GM11168 (cell line): ENCODE data around the gene OPRL1.

ENCODE experiments used
- in situ Hi-C: fragments of 300-500 bp; cut with MboI; formaldehyde crosslinking; loops from one replicate; pipeline ENCODE4 v1.12.0; 2022; ENCODE audit warnings: low sequenced_read_pairs; ENCODE audit not compliant: unreplicated experiment

Gene OPRL1

DNA sequence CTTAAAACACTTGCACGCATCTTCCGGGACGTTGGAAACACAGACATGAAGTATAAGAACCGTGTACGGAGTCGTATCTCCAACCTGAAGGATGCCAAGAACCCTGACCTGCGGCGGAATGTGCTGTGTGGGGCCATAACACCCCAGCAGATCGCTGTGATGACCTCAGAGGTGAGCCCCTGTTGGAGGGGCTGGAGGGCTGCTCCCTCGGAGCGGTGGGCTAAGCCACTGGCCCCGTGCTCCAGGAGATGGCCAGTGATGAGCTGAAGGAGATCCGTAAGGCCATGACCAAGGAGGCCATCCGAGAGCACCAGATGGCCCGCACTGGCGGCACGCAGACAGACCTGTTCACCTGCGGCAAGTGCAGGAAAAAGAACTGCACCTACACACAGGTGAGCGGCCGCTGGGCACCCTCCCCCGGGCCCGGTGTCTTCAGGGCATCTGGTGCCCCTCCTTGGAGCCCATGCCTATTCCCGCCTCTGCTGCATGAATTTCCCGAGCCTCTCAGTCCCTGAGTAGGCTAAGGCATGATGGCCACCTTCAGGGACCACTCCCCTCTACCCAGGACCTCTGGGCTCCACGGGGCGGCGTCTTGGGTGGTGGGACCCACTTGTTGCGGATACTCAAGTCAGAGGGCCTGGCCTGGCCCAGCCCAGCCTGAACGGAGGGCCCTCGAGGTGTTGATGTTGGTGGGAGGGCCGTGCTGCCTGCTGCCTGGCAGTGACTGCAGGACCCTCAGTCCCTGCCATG is 9.5 kb upstream of the OPRL1 start:
- in situ Hi-C loops, result no loop called here

DNA sequence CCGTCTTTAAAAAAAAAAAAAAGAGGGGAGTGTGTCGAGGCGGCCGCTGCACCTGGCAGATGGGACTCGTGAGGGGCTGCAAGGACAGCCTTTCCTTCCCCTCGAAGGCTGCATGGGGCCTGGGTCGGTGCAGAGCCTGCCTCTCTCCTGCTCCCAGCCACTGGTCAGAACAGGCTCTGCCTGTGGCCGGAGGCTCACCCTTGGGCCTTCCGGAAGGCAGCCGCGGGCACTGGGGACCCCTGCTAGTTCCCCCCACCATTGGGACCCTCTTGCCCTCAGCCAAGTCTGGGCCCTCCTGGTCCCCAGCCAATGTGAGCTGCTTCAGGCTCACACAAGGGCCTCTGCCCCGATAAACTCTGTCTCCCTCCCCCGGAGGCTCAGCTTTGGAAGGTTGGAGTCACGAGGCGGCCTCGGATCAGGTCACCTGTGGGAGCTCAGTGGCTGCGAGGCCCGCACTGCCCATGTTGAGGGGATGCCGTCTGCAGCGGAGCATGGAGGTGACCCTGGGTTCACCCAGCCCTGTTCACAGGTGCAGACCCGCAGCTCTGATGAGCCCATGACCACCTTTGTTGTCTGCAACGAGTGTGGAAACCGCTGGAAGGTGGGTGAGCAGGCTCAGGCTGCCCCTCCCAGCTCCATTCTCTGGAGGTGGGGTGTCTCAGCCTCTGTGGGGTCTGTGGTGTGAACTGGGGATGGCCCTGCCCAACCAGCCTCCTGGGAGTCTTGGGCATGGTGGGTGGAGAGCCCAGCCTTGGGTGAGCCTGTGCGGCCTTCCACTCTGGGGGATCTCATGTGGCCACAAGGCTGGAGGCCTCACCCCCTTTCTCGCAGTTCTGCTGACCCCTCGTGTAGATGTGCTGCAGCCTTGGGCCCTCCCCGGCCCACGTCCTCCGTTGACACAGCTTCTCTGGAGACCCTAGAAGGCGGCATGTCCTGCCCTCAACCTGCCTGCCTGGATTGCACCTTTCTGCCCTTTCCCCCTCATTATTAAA is 8.2 kb upstream of the OPRL1 start:
- in situ Hi-C loops, result no loop called here

DNA sequence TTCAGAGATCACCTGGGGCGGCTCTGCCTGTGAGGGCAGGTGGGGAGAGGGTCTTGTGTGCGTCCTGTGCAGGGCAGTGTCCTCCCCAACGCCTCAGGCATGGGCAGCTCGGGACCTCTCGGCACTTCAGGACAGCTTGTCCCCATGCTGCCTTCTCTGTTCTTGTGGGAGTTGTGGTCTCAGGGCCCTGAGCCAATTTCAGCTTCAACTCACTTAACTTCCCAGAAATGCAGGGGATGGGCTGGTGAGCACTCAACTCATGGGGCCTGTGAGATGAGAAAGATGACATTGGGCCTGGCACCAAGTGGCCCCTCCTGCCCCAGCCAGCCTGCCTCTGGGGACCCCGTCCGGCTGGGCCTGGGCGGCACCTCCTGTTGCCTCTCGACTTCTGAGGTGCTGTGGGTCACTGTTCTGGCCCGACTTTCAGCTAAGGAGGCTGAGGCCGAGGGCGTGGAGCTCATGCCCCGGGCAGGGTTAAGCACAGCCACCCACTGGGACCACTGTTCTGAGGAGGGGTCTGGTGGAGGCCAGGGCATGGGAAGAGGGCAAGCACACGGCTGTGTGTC is 7.3 kb upstream of the OPRL1 start:
- in situ Hi-C loops, result no loop called here

DNA sequence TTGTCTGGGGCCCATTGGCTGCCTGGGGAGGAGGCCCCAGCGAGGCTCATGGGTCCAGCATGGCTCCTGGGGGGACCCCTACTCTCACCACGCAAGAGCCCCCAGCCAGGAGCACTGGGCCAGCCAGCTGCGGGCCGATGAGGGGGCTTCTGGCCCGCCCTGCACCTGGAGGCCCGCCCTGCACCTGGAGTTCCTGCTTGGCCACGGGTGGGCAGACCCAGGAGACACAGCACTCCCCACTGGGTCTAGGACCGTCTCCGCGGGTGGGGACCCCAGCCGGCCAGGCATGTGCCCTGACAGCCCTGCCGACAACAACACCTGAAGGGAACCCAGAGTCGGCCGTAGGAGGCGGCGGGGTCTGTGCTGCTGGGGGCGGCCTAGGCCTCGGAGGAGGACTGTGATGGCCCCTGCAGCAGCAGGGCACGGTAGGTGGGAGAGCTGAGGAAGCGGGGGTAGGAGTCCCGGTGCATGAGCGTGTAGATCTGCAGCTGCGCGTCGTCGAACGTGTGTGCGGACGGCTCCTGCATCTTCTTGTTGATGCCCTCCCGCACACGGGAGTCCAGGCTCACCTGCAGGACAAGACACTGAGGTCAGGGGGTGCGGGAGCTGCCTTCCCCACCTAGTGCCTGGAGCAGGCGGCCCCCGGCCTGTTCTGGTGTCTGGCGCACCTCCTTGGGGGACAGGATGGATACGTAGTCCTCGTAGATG is 6.3 kb upstream of the OPRL1 start:
- in situ Hi-C loops, result no loop called here

DNA sequence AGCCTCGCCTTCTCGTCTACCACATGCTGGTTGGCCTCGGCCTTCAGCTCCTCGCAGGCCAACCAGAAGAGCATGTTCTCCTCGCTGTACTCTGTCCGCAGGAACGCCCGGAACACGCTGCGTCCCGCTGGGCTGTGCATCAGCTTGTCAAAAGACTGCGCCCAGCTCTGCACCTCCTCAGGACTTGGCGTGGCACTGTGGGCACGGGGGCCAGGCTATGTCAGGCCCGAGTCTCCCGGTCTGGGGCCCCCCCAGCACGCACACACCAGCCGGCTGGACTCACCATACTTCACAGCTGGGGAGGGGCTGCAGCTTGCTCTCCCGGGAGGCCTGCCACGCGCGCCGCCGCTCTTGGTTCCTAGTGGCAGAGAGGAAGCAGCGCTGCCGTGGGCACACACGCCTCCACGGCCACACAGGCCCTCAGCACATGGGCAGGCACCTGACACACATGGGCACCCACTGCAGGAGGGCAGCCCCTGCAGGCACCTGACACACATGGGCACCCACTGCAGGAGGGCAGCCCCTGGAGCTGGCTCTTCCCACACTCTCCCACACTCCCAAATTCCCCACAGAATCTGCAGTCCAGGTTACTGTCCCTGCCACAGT is 5.6 kb upstream of the OPRL1 start:
- in situ Hi-C loops, result no loop called here

DNA sequence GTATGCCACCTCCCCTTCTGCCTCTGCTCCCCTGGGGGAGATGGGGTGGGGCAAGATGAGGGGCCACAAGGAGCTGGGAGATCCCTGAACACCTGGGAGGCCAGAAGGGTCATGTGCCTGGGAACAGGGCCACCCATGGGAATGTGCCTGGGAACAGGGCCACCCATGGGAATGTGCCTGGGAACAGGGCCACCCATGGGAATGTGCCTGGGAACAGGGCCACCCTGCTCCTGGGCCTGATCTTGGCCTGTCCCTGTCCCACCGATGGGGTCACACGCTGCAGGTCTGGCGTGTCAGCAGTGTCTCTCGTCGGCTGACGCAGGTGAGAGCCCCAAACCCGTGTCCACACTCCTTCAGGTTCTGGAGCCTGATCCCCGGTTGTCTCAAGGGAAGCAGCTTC is 4.9 kb upstream of the OPRL1 start:
- in situ Hi-C loops, result no loop called here

DNA sequence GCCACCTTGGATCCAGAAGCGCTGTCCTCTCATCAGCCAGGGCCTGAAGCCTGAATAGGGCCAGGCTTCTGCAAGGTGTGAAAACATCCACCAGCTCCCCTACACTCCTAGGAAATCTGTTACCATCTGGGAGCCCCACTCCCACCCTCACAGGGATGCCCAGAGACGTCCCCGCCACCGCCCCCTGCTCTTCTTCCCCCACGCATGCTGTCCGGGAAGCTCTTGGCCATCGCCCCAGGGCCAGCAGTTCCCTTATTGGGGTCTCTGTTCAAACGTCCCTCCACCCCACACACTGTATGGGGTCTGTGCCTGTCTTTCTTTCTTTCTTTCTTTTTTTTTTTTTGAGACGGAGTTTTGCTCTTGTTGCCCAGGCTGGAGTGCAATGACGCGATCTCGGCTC is 4.3 kb upstream of the OPRL1 start:
- in situ Hi-C loops, result no loop called here

DNA sequence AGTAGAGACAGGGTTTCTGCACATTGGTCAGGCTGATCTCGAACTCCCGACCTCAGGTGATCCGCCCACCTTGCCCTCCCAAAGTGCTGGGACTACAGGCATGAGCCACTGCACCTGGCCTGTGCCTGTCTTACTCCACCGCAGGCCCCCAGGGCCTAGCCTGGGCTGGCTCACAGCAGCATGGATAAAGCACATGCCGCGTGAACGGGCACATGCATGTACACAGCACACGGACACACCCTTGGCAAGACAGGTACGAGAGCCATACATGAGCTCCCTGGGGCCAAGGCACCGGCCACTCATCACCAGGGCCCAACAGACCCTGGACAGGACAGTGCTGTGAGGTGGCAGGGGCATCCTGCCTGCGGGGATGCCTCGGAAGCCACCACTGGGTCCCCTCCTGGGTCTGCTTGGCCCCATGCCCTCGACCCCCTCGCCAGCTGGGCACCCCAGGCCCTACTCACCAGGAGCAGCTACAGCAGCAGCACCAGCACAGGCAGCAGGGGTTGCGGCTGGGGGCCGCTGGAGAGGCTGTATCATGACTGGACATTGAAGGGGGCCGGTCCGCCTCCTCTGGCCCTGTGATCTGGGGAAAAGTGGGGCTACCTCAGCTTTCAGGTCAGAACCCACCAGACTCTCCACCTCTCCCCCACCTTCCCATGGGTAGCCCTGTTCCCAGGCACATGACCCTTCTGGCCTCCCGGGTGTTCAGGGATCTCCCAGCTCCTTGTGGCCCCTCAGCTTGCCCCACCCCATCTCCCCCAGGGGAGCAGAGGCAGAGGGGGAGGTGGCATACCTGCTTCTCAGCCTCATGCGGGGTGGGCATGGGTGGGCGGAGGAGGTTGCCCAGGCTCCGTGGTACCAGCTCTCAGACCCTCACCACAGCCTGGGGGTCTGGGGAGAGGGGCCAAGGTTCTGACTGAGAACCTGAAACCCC is 3.6 kb upstream of the OPRL1 start:
- in situ Hi-C loops, result no loop called here

DNA sequence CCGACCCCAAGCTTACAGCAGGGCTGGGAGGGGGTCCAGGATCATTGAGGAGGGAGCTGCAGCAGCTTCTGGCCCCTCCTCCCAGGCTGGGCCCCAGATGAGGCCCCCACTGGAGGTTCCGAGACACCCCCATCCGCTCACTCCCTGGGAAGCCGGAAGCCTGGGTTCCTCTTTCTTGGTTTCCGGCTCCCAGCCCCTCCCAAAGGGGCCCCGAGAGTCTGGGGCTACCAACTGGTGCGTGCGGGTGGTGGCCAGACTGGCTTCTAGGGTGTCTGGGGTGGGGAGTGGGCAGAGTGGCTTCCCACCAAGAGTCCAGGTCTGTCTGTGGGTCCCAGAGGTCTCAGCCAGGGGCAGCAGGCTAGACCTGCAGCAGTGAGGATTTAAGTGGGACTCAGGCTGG is 2.8 kb upstream of the OPRL1 start:
- in situ Hi-C loops, result no loop called here

DNA sequence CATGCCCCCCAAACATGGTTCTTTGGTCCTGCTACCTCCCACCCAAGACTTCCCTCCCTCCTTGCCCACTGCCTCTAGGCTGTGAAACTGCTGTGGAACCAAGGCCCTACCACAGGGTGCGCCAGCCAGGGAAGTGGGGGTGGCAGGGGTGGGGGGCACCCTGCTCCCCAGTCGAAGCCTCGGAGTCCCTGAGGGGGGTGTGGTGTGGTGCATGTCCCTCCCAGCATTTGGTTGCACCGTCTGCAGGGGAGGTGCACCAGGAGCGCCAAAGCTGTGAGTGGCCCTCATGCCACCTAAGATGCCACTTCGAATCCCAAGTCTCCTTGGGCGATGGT is 2.4 kb upstream of the OPRL1 start:
- in situ Hi-C loops, result no loop called here

DNA sequence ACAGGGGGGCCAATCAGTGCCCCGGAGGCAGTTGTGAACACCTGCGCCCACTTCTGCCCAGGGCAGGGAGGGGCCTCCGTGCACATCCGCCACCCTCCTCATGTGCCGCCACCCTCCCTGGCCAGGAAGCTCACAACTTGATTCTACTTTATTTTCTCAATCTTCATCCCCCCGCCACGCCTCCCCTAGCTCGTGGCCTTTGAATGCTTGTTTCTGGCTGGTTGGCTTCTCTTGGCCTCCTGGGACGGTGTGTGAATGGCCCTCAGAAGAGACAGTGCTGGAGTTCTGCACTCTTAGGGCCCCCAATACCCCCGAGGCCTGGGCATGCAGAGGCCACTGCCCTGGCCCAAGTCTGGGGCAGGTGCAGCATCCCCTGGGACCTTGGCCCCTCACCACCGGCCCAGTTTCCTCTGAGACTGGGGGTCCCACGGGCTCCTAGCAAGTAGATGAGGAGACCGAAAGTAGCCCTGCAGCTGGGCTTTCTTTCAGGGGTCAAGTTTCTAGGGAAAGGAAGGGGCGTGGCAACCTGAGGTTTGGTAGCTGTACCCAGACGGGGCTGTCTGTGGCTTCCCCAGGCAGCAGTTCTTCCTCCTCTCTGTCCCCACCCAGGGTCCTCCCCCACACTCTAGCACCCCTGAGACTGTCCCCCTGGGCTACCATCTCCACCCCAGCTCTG is 1.9 kb upstream of the OPRL1 start:
- in situ Hi-C loops, result no loop called here

DNA sequence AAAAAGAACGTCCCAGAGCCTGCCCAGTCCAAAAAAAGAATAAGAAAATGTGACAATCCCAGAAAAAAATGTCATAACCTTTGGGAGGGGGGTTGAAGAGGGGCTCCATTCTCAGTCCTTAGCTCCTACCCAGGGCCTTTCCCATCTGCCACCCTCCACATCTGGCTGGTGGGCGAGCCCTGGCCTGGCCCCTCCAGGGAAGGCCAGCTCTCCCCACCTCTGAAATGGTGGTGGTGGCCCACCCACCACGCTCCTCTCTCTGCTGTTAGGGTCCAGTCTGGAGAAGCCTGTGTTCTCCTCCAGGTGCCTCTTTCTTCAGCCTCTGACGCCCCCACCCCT is 979 bp upstream of the OPRL1 start:
- in situ Hi-C loops, result no loop called here

DNA sequence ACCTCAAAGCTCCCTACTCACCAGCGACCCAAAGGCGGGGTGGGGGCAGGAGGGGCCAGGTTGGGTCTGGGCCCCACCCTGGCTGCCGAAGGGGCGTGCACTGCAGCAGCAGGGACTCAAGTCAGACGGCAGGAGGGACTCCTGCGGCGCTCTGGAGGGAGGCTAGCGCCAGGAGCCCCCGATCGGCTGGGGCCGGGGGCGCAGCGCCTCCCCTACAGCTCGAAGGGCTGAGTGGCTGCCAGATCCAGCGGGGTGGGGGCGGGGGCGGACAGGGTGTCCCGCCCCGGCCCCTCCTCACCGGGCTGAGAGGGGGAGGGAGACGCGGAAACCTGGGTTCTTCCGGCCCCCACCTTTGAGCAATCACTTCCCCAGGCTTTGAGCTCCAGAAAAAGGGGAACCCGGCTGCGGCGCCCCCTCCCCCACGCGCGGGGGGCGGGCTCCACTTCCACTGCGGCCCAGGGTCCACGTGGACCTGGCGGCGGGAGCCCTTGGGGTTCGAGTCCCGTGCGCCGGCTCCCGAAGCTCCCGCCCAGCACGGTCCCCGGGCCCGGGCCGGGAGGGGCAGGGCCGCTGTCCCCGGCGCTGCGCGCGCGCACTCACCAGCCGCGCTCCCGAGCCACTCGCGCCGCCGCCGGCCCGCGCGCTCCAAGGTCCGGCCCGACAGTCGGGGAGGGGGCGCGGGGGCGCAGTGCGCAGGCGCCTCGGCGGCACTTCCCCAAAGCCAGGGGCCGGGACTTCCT is 439 bp upstream of the OPRL1 start, which contains the start of gene RGS19:
Gene RGS19, minus strand, starts transcription at position 246 of the 740 bp plus-strand sequence. CDS start 2,632 bp downstream, outside the sequence.
- in situ Hi-C loops, result no loop called here

DNA sequence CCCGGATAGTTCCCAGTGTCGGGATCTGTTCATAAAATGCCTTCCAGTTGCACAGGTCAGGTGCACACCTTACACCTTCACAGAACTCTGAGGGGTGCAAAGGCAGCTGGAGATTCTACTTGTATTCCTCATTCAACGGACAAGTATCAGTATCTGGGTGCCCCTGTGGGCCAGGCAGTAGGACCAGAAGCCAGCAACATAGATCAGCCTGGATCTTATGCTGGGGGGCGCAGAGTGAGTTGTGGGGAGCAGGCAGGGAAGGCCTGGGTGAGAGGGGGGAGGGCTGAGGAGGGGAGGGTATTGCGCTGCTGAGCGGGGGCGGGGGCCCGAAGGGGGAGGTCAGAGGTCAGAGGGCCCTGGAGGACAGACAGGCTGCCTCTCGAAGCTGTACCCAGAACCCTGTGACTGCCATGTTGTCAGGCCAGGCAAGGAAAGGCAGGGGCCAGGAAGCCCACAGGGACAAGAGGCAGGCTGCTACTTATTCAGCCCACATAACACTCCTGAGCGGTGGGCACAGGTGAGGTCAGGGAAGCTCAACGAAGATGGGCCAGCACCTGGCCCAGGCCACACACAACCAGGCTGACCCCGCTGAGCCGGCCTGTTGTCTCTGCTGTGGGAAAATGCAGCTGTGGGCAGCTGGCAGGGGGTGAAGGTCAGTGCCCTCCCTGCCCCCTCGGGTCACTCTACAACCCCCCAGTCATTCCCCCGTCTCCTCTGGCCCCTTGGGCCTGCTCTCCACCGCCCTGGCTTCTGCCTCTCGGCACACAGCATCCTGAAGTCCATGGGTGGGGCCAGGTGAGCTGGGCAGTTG is 1.1 kb downstream of the OPRL1 start:
- in situ Hi-C loops, result no loop called here

DNA sequence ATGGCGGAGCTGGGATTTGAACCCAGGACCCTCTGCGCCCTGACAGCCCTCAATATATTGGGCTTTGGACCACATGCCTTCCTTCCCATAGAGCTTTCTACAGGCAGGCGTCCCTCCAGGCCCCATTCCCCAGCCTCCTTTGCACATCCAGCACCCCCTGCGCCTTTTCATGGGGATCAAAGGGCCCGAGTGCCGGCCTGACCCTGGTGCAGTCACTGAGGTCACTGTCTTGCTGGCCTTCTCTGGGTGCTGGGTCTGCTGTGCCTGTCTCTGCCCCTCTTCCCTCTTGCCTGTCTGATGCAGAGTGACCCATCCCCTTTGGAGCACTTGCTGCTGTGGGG is 1.7 kb downstream of the OPRL1 start:
- in situ Hi-C loops, result no loop called here

DNA sequence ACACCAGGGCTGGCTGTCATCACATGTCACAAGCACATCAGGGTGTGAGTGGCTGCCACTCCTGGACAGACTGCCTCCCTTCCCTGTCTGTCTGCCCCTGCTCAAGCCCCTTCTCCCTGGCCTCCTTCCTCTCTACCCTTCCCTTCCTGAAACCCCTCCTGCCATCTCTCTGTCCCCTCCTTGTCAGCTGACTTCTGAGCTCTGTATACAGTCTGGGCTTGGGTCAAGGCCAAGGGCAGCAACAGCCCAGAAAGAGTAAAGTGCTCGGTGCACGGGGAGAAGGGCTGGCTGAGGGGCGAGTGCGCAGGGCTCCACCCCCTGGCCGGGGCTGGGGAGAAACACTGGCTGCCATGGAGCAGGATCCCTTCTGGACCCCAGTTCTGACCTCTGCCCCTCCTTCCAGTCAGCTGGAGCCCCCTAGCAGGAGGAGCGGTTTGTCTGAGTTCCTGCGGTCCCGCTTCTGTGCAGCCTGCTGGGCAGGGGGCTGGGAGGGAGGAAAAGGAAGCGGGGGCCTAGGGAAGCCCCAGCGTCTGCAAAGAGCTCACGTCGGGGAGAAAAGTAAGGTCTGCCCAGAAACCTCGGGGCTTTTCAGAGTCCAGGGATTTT is 2.3 kb downstream of the OPRL1 start:
- in situ Hi-C loops, result no loop called here

DNA sequence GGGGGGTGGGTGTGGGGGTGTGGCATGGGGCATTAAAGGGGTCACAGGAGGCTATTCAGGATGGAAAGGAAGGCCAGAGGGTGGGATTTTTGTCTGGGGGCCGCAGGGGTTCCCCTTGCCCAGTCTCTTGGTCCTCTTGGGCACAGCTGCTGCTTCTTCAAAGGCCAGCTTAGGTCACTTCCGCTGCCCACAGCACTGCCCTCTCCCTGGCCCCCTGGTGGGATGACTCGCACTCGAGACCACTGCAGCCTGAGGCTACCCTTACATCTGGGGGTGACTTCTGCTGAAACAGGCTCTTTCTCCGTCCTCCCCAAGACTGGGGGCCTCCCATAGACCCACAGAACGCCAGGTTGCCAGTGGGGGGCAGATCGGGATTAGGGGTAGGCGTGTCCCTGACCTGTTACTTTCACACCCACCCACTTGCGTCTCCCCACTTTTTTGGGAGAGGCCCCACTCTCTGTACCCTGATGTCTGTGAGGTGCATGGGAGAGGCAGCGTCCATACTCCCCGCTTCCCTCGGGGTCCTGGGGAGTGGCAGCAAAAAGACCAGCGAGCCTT is 3.0 kb downstream of the OPRL1 start:
- in situ Hi-C loops, result no loop called here
